Measurements from ENCODE around the gene HMMR. TPM values are rescaled to one million over a fixed set of nuclear protein-coding genes. Genes with fewer than 3 reads are reported as not detected.
"Not testable (repeated sequence)": the region's sequence is repeated elsewhere in the genome, so short reads cannot be mapped to it uniquely, and the experiment has no call there.

HMMR gene
- total RNA-seq, result 1 to 10 TPM in 1 of 2 donors, under 1 TPM in 1; 0.52 to 1.7 TPM
- long read RNA-seq, result 0 reads

GRCh38 chr5:163460562-163461171 is at the start of gene HMMR:
Gene HMMR (plus strand): TSS chr5:163460632. CDS start chr5:163460693, 61 bp downstream.
- DNase-seq (no peak), ATAC-seq (no peak)
- intact Hi-C loops (cut with DNase I), result loop anchor here in 1 of 2 donors (5.0 kb wide), 1 partner anchor 42 kb away; no protein-coding TSS in a partner anchor

GRCh38 chr5:163415673-163416072 is 44.8 kb upstream of the HMMR start:
- intact Hi-C loops (cut with DNase I); DNase-seq; ATAC-seq: not testable (repeated sequence)

GRCh38 chr5:163424836-163425235 is 35.6 kb upstream of the HMMR start:
- DNase-seq (no peak), ATAC-seq (no peak)
- intact Hi-C loops (cut with DNase I), result no loop called here

GRCh38 chr5:163426128-163426527 is 34.3 kb upstream of the HMMR start:
- not testable (repeated sequence) for ATAC-seq

GRCh38 chr5:163432544-163432943 is 27.9 kb upstream of the HMMR start:
- intact Hi-C loops (cut with DNase I), result no loop called here
- ATAC-seq, result no peak
- DNase-seq, result no peak

More at GRCh38 chr5:163426128-163426527, 34.3 kb upstream of the HMMR start:
- DNase-seq; intact Hi-C loops (cut with DNase I): not testable (repeated sequence)

GRCh38 chr5:163433271-163433670 is 27.2 kb upstream of the HMMR start:
- intact Hi-C loops (cut with DNase I), result no loop called here
- DNase-seq (no peak), ATAC-seq (no peak)

- DNase-seq, result no peak
- no peak for ATAC-seq
- intact Hi-C loops (cut with DNase I), result no loop called here
Observed at GRCh38 chr5:163434401-163434866, 26.0 kb upstream of the HMMR start.

- intact Hi-C loops (cut with DNase I), result no loop called here
- ATAC-seq, result no peak
- no peak for DNase-seq
Observed at GRCh38 chr5:163436515-163436914, 23.9 kb upstream of the HMMR start.

GRCh38 chr5:163437011-163437308 is 23.5 kb upstream of the HMMR start:
- intact Hi-C loops (cut with DNase I), result no loop called here
- ATAC-seq (no peak), DNase-seq (no peak)

GRCh38 chr5:163437309-163438182 is 22.9 kb upstream of the HMMR start, which contains the start of gene CCNG1:
Gene CCNG1 (plus strand): TSS chr5:163437595. CDS start chr5:163439257, 1,662 bp downstream.
- intact Hi-C loops (cut with DNase I), result no loop called here
- ATAC-seq (peak; percentile 96 to 99), DNase-seq (peak; percentile 96)

GRCh38 chr5:163439092-163439425 is 21.4 kb upstream of the HMMR start:
- no peak for DNase-seq
- intact Hi-C loops (cut with DNase I), result no loop called here
- no peak for ATAC-seq

GRCh38 chr5:163440954-163441353 is 19.5 kb upstream of the HMMR start:
- DNase-seq (no peak), ATAC-seq (no peak)
- intact Hi-C loops (cut with DNase I), result no loop called here

GRCh38 chr5:163444526-163444925 is 15.9 kb upstream of the HMMR start:
- ATAC-seq (no peak), DNase-seq (no peak)
- intact Hi-C loops (cut with DNase I), result no loop called here

GRCh38 chr5:163445345-163445744 is 15.1 kb upstream of the HMMR start:
- intact Hi-C loops (cut with DNase I), result no loop called here
- ATAC-seq, result peak; percentile 44 to 75

GRCh38 chr5:163447191-163447590 is 13.2 kb upstream of the HMMR start:
- intact Hi-C loops (cut with DNase I), result no loop called here
- ATAC-seq (no peak), DNase-seq (no peak)

More at GRCh38 chr5:163445345-163445744, 15.1 kb upstream of the HMMR start:
- DNase-seq, result no peak

- no peak for DNase-seq
- intact Hi-C loops (cut with DNase I), result no loop called here
- ATAC-seq, result no peak
Observed at GRCh38 chr5:163447875-163448274, 12.6 kb upstream of the HMMR start.

GRCh38 chr5:163448491-163448890 is 11.9 kb upstream of the HMMR start:
- DNase-seq, result no peak
- ATAC-seq, result no peak
- intact Hi-C loops (cut with DNase I), result no loop called here

- DNase-seq (no peak), ATAC-seq (no peak)
- intact Hi-C loops (cut with DNase I), result no loop called here
Observed at GRCh38 chr5:163451489-163451888, 8.9 kb upstream of the HMMR start.

- intact Hi-C loops (cut with DNase I), result no loop called here
- DNase-seq (no peak), ATAC-seq (no peak)
Observed at GRCh38 chr5:163453705-163454104, 6.7 kb upstream of the HMMR start.

- intact Hi-C loops (cut with DNase I); DNase-seq; ATAC-seq: not testable (repeated sequence)
Observed at GRCh38 chr5:163455406-163455805, 5.0 kb upstream of the HMMR start.

Data from left cardiac atrium (tissue), 4 donors.